ENCODE measurements around the gene NRL.

Gene NRL

DNA sequence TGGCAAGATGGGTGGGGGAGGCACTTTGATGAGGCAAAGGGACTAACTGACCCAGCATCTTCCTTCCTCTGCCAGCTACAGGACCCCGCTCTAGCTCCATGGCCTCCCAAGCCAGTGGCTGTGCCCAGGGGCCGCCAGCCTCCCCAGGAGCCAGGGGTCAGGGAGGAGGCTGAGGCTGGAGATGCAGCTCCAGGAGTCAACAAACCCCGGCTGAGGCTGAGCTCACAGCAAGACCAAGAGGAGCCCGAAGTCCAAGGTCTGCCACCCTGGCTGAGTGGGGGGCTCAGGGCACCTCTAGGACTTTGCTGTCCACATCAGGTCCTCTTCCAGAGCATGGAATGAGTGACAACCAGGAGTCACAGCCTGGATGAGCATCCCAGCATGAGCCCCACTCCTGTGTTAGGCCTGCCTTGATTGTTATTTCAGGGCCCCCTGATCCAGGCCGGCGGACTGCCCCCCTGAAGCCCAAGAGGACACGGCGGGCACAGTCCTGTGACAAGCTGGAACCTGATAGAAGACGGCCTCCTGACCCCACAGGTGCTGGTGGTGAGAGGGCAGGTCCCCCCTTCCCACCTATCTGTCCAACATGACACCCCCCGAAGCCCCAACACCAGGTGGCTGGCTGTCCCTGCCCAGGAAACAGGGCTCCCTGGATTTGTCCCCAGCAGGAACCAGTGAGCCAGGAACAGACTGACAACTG is 45.9 kb downstream of the NRL start:
- DNase-seq (ENCODE audit: extremely low read depth in 1 of 2, low read depth in 1 of 2), result no peak

DNA sequence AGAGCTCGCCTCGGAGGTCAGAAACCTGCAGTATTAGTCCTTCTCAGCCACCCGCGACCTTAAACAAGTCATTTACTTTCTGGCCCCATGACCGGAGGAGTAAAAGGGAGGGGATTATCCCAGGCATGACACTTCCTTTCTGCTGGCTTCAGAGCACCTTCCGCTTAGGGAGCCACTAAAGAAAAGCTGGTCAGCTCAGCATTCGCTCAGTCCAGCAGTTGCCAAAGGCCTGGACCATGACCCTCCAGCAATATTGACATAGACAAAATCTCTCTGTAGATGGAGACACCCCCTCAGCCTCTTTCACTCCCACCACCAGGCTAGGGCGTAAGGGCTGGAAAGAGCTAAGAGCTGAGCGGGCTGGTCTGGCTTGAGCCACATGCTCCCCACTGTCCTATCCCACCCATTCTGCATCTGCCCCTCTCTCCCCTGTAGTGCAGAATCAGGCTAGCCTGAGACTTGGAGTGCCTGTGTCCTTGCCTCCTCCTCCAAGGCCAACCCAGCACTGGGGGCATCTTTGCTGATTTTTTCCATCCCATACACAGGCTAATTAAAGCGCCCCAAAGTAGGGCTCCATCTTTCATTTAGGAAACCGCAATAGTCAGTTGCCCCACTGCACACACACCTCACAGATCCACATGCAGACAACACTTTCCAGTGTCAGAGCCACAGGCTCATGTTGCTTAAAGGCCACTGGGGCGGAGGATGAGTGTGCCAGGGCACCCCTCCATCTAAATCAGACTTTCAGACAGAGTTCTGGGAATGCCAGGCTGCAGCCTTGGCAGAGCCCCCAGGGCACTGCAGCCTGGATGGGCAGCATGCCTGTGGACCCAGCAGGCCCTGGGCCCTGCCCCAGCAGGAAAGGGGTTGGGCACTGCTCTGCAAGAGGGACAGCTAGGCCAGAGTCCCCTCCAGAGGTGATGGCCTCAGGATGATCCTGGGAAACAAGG is 47.3 kb downstream of the NRL start:
- no peak for DNase-seq (ENCODE audit: extremely low read depth in 1 of 2, low read depth in 1 of 2)

- no peak for DNase-seq (ENCODE audit: extremely low read depth in 1 of 2, low read depth in 1 of 2)
Observed at GRCh38 chr14:24066496-24067132, 48.1 kb downstream of the NRL start.

GRCh38 chr14:24065408-24065807 is 49.3 kb downstream of the NRL start:
- DNase-seq (ENCODE audit: extremely low read depth in 1 of 2, low read depth in 1 of 2), result no peak

DNA sequence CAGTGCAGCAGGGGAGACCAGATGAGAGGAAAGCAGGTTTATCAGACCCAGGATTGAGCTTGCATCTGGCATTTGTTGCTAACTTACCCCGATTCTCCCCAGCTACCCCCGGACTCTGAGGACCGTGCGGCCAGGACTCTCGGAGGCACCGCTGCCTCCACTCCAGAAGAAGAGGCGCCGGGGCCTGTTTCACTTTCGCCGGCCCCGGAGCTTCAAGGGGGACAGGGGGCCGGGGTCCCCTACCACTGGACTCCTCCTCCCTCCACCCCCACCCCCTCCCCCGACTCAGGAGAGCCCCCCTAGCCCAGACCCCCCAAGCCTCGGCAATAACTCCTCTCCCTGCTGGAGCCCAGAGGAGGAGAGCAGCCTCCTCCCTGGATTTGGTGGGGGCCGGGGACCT is 49.9 kb downstream of the NRL start:
- no peak for DNase-seq (ENCODE audit: extremely low read depth in 1 of 2, low read depth in 1 of 2)

DNA sequence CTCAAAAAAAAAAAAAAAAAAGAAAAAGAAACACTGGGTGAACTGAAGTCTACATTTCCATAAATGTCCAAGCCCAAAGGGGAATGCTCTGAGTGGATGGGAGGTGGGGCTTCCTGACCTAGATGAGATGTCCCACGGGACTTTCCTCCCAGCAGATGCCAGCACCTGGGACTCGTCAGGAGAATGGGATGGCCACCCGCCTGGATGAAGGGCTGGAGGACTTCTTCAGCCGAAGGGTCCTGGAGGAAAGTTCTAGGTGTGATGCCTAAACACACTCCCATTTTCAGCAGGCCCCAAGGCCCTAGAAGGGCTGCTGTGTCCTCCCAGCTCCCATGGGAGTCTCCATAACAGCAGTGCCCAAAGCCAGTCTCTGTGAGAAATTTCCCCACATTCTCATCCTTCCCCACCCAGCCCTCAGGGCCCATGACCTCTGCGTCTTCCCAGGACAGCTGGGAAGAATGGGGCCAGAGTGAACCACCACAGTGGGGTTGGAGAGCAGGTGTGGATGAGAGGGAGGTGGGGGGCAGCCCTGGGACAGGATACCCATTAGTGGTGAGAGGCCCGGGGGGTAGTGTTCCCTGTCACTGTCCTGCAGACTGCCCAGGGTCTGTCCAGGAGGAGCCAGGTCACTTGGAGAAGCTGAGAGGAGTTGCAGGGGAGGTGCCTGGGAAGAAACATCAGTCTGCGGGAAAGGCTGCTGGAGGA is 50.5 kb downstream of the NRL start:
- no peak for DNase-seq (ENCODE audit: extremely low read depth in 1 of 2, low read depth in 1 of 2)

DNA sequence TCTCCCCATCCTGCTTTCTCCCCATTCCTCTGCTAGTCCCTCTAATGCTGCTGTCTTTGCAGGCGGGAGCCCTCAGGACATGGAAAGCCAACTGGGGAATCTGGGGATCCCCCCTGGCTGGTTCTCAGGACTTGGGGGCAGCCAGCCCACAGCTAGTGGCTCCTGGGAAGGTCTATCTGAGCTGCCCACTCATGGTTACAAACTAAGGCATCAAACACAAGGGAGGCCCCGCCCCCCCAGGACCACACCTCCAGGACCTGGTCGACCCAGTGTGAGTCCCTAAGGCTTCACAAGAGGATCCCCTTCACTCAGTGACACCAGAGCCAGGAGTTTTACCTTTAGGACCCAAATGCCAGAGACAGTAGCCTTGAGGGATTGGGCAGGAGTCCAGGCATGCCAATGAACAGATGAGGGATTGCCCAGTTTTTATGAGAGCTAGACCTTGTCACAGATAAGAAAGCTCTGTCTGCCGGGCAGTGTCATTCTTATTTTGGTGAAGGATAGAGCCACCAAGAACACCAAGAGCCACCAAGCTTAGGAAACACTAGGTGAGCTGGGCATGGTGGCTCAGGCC is 51.4 kb downstream of the NRL start:
- no peak for DNase-seq (ENCODE audit: extremely low read depth in 1 of 2, low read depth in 1 of 2)

GRCh38 chr14:24062216-24062980 is 52.4 kb downstream of the NRL start:
- no peak for DNase-seq (ENCODE audit: extremely low read depth in 1 of 2, low read depth in 1 of 2)

DNA sequence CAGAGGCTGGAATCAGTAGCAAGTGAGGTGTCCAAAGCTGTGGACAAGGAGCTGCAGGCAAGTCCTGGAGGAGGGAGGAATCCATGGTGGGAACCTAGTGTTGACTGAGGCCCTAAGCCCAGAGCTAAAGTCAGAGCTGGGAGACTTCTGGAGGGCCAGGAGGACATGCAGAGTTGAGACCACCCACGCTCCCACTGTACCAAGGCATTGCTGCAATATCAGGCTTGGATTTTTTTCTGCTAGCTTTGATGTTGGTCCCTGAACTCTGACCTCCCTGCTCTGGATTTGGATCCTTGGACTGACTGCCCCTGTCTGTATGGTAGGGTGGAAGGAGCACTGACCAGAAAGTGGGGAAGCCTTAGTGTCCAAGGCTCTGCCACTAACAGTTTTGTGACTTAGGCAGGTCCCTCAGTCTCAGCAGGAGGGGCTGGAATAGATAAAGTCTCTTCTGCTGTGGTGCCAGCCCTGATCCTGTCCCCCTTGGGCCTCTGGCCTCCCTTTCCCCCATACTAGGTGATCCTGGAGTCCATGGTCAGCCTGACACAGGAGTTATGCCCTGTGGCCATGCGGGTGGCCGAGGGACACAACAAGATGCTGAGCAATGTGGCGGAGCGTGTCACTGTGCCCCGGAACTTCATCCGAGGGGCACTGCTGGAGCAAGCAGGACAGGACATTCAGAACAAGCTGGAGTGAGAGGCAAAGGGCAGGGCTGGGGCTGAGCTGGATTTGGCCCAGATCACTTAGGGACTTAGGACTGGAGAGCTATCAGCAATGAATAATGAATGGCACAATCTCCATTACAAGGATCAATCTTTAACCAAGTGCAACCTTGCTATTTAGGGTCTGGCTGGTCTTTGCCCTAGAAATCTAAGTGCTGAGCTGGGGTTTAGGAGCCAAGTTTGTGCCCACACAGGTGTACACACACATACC is 53.5 kb downstream of the NRL start:
- DNase-seq (ENCODE audit: extremely low read depth in 1 of 2, low read depth in 1 of 2), result no peak

GRCh38 chr14:24060443-24060842 is 54.3 kb downstream of the NRL start:
- DNase-seq (ENCODE audit: extremely low read depth in 1 of 2, low read depth in 1 of 2), result no peak

DNA sequence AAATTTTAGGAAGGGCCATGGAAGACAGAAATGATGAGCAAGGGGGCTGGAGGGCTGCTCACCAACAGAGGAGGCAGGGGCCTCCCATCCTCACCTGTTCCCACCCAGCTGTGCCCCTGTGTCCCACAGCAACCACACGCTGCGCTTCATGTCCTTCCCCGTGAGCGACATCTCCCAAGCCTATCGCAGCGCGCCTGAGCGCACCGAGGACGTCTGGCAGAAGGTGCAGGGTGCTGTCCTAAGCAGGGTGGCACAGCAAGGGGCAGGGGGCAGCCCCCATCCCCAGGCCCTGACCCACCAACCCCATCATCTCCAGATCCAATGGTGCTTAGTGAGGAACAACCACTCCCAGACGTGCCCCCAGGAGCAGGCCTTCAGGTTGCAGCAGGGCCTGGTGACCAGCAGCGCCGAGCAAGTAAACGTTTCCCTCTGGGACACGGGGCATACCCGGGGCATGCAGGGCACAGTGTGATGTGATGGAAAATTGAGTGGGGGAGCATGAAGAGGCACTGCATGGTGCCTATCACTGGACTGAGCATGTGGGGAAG is 54.8 kb downstream of the NRL start:
- no peak for DNase-seq (ENCODE audit: extremely low read depth in 1 of 2, low read depth in 1 of 2)

DNA sequence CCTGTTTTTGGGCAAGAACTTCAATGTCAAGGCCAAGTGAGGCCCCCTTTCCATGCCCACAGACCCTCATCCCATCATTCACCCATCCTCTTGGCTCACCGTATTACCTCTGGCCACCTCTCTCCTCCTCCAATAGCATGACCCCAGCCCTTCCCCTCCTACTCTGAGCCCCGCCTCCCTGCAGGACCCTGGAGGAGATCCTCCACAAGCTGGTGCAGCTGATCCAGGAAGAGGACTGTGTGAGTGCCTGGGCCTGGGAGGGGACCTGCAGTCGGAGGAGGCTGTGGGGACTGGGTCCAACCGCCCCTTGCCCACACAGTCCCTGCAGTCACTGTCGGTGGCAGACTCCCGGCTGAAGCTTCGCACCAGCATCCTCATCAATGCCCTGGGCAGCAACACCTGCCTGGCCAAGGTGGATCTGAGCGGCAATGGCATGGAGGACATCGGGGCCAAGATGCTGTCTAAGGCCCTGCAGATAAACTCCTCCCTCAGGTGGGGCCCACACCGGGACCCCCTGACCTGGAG is 55.7 kb downstream of the NRL start:
- no peak for DNase-seq (ENCODE audit: extremely low read depth in 1 of 2, low read depth in 1 of 2)

- DNase-seq (ENCODE audit: extremely low read depth in 1 of 2, low read depth in 1 of 2), result no peak
Observed at GRCh38 chr14:24058260-24058950, 56.3 kb downstream of the NRL start.

GRCh38 chr14:24057867-24058259 is 56.9 kb downstream of the NRL start:
- DNase-seq (ENCODE audit: extremely low read depth in 1 of 2, low read depth in 1 of 2), result no peak

- no peak for DNase-seq (ENCODE audit: extremely low read depth in 1 of 2, low read depth in 1 of 2)
Observed at GRCh38 chr14:24057271-24057670, 57.5 kb downstream of the NRL start.

- DNase-seq (ENCODE audit: extremely low read depth in 1 of 2, low read depth in 1 of 2), result no peak
Observed at GRCh38 chr14:24056800-24057184, 58.0 kb downstream of the NRL start.

DNA sequence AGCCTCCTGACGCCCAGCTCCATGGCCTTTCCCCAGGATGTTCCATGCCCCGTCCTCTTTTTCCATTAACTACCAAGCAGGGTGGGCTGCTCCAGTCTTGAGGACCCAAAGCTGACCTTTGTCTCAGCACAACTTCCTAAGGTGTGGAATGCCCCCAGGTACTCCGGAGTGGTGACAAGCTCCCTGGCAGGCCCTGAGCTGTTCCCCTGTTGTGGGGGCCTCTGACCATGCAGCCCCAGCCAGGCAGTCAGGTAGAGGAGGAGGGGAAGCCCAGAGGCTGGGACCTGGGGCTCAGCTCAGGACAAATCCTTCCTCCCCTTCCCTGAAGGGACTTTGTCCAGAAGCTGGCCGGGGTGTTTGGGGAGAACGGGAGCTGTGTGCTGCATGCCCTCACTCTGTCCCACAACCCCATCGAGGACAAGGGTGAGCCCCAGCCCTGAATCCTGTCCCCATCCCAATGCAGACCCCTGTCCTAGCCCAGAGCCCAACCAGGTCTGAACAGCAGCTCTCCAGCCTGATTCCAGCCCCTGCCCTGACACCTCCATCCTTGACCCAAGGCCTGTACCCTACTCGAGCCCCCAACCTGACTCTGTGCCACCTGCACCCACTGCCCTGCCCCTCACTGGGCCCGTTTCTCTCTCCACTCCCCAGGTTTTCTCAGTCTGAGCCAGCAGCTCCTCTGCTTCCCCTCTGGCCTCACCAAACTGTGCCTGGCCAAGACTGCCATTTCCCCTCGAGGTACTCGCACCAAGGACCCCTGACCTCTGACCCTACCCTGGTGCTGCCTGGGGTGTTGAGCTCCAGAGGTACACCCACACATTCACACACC is 58.6 kb downstream of the NRL start:
- no peak for DNase-seq (ENCODE audit: extremely low read depth in 1 of 2, low read depth in 1 of 2)
